HG03039 (cell line): ENCODE data around the gene TTC21A.
"Not testable (repeated sequence)": the region's sequence is repeated elsewhere in the genome, so short reads cannot be mapped to it uniquely, and the experiment has no call there.

Experiments
- ATAC-seq: cut with Tn5 transposase; IDR thresholded peaks from one replicate; pipeline ENCODE4 v1.9.1; 2021; ENCODE audit warnings: mild to moderate bottlenecking, moderate library complexity; ENCODE audit not compliant: unreplicated experiment

TTC21A gene

GRCh38 chr3:39148435-39149058 is 41.1 kb downstream of the TTC21A start:
- no peak for ATAC-seq

- no peak for ATAC-seq
Observed at GRCh38 chr3:39149059-39149455, 41.6 kb downstream of the TTC21A start.

GRCh38 chr3:39149498-39150147 is 42.1 kb downstream of the TTC21A start:
- no peak for ATAC-seq

DNA sequence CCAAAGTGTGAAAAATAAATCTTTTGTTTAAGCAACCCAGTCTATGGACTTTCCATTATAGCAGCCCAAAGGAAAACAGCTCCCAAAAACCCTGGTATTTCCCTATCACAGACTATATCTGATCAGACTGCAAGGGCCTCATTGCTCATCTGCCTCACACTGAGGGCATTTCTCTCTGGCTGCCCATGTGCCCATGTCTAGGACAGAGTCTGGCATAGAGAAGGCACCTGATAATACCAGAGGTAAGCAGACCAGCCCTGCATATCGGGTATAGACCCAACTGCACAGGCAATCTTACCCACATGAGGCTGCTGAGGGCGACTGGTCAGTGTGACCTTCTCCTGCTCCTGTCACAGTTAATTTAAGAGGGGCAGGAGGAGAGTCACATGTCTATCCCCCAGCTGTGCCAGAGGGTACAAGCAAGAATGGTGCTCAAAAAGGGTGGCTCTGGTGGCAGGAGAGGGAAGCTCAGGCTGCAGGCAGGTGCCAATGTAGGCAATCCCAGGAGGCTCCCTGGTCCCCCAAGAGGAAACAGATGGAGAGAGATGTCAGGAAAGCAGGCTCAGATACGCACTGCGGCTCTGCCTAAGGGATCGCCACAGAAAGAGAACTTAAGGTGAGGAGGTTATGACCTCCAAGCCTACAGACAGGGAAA is 42.8 kb downstream of the TTC21A start:
- no peak for ATAC-seq

DNA sequence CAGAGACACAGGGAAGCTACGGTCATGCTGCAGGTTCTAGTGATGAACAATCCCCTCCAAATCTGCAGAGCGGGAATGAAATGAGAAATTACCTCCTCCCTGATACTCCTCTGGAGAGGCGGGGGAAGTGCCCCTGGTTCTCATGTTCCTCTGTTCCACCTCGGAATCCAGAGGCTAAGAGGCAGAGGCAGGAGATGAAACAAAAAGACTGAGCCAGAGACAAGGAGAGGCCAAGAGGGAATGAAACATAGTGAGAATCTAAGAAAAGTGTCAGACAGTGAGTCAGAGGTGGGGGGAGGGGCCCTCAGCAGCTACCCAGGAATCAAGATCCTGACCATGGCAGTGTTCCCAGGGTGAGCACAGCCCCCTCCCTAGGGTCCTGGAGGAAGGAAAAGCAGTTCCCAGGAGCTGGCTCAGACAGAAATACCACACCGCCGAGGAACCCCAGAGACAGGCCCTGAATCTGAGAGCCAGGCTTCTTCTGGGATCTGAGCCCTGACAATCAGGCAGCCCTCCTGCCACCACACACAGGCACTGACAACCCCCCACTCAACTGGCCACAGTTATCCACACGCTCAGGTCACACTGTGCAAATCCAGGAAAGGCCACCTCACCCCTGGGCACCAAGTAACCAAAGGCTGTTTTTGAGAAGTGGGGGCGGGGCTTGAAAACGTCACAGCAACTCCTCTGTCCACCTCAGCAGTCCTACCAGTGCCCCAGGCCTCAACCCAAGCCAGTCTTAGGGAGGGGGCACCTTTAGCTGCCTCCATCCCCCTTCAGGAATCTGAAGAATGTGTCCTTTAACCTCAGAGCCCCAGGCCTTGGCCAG is 43.5 kb downstream of the TTC21A start:
- no peak for ATAC-seq

GRCh38 chr3:39153977-39154279 is 46.4 kb downstream of the TTC21A start:
- no peak for ATAC-seq

- no peak for ATAC-seq
Observed at GRCh38 chr3:39154280-39155021, 47.0 kb downstream of the TTC21A start.

GRCh38 chr3:39156421-39156820 is 48.9 kb downstream of the TTC21A start:
- ATAC-seq: no peak

GRCh38 chr3:39157359-39157758 is 49.9 kb downstream of the TTC21A start:
- no peak for ATAC-seq

DNA sequence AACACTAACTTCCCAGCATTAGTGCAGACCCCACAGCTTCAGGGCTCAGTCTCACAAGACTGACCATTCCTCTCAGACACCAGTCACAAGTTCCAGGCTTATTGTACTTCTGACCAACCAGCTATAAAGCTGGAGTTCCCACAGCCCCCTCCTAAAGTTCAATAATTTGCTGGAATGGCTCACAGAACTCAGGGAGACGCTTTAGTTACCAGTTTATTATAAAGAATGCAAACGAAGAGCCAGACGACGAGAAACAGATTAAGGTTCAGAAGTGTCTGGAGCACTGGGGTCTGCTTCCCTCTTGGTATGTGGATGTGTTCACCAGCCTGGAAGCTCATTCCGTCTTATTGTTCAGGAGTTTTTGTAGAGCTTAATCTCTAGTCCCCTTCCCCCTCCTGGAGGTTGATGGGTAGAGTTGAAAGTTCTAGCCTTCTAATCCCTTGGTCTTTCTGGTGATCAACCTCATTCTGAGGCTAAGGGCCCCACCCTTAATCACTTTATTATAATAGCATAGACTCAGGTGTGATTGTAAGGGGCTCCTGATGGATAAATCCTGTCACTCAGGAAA is 50.8 kb downstream of the TTC21A start:
- no peak for ATAC-seq

- ATAC-seq: no peak
Observed at GRCh38 chr3:39164414-39164813, 56.9 kb downstream of the TTC21A start.

GRCh38 chr3:39165518-39165917 is 58.0 kb downstream of the TTC21A start:
- no peak for ATAC-seq

DNA sequence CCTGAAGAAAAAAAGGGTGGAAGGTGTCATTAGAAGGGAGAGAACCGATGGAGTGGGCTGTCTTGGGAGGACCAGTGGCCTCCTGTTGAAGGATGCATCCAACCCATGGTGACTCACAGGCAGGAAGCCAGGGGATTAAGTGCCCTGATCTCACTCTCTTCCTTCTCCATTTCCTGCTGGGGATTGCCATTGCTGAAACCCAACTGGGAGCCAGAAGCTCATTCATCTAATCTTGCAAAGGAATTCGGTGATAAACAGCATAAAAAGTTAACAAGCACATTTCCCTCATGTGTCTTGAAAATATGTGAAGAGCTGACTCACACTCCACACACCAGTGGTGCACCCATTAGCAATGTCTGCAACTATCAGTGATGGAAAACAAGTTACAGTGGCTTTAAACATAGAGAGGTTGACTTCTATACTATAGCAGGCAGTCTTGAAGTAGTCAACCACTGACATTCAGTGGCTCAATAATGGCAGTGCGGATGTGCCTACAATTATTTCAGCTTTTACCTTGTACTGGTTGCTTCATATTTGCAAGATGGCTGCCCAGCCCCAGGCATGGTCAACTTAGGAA is 58.7 kb downstream of the TTC21A start:
- ATAC-seq: no peak

DNA sequence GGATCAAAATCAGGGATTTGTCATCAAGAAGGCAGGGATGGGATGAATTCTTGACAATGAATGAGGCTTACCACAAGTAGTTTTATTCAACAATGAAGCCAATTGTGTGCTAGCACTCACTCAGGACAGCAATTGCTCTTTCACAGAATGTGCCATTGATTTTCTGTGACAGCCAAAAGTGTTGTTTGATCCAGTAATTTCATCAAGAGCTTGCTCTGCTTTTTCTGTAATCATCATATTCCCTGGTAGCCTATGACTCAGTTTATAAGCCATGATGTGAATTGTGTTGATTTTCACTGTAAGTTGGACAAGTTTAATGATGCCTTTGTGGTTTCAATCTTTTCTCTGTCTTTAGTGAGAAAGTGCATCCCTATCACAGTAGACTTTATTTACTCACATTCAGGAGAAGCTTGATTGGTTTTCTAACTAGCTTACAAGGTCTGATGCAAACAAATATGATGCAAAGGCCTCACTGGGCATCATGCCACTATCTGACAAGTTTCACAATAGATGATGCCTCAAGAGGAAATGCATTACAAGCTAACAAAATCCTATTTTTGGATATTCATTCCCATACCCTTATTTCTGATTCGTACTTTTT is 59.6 kb downstream of the TTC21A start:
- ATAC-seq: no peak

DNA sequence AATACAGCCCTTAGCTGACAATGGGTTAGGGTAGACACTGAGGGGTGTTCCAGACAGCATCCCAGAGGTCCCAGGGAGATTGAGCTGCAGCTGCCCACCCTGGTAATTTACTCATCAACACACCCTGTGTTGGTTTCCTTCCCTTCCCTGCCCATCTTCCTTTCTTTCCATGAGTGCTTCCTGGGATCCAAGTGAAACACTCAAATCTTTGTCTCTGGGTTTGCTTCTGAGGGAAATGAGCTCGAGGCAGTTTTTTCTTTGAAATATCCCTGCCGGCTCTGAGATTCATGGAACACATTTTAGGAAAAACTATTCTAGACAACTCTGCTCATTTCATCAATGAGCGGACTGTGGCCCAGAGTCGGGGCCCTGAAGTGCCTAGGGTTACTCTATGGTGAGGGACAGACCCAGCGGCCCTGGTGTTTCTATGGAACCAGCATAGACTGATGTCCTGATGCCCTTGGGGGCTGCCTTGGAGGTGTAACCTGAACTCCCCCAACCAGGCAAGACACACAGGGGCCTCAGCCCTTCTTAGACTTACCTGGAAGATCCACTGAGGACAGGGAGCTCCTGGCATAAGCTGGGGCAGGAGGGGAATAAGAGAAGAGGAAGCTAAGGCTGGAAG is 60.8 kb downstream of the TTC21A start:
- ATAC-seq: no peak

- ATAC-seq: no peak
Observed at GRCh38 chr3:39169712-39170111, 62.2 kb downstream of the TTC21A start.

DNA sequence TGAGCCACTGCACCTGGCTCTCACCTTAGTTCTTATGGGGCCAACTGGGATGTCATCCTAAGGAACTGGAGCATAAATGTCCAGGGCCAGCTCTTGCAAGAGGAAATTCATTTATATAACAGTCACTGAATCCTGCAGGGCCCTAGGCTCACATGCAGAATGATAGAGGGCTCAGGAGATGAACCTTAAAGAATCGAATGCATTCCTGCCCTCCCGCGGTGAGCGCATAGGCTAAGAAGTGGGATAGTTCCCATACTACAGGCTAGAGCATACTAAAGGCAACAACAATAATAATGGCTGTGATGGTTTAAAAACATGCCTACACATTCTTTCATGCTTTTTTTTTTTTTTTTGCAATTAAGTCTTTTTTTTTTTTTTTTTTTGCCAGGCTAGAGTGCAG is 63.0 kb downstream of the TTC21A start:
- no peak for ATAC-seq

DNA sequence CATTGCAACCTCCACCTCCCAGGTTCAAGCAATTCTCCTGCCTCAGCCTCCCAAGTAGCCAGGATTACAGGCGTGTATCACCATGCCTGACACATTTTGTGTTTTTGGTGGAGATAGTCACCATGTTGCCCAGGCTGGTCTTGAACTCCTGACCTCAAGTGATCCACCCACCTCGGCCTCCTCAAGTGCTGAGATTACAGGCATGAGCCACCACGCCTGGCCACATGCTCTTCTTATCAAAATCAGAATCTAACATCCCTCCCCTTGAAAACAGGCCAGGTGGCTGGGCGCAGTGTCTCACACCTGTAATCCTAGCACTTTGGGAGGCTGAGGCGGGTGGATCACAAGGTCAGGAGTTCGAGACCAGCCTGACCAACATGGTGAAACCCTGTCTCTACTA is 63.4 kb downstream of the TTC21A start:
- not testable (repeated sequence) for ATAC-seq

- ATAC-seq: no peak
Observed at GRCh38 chr3:39171860-39172259, 64.4 kb downstream of the TTC21A start.
